ENCODE measurements around the gene DOP1A.

Gene DOP1A

DNA sequence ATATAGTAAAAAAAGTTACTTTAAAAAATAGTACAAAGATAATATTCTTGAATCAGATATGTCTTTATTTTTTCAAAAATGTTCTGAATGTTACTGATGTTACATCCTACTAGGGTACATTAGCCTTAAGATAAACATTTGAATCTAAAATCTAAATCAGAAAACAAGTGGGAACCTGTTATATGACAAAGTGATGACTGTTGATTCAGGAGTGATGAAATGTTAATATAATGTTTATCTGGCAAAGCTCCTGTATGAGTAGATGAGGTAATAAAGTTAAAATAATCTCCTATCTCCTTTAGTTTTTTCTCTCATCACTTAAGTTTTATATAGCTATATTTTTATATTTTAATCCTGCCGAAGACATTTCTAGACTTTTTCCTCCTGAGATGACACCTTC, 4.2 kb downstream of the DOP1A start:
- no peak overlapping the region for H3K4me3 ChIP-seq (ENCODE audit: low read length)
- DNase-seq (ENCODE audit: low read depth, low spot score) = no peak

- H3K4me3 ChIP-seq (ENCODE audit: low read length) = no peak overlapping the region
- DNase-seq (ENCODE audit: low read depth, low spot score) = no peak
Measured at GRCh38 chr6:83072726-83073125, 5.3 kb downstream of the DOP1A start.

- no peak for DNase-seq (ENCODE audit: low read depth, low spot score)
Measured at GRCh38 chr6:83073615-83074014, 6.1 kb downstream of the DOP1A start.

DNA sequence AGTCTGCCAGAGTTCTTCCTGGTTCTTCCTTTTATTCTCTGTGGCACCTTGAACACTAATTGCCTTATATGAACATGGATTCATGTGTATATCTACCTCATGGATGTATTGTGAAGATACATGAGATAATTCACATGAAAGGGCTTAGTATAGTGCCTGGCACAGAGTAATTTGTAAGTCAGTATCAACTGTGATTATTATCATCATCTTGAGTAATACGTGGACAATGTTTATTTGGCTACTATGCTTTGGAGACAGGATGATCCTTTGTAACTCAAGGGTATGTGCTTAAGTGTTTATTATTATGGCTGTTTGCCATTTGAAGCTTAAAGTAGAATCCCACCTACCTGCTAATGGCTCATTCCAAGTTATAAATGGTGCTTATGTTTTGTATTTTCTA, 16.0 kb downstream of the DOP1A start:
- no peak overlapping the region for H3K4me3 ChIP-seq (ENCODE audit: low read length)
- no peak for DNase-seq (ENCODE audit: low read depth, low spot score)

More at GRCh38 chr6:83073615-83074014, 6.1 kb downstream of the DOP1A start:
- no peak overlapping the region for H3K4me3 ChIP-seq (ENCODE audit: low read length)

GRCh38 chr6:83086751-83087150, 19.3 kb downstream of the DOP1A start:
- no peak overlapping the region for H3K4me3 ChIP-seq (ENCODE audit: low read length)
- no peak for DNase-seq (ENCODE audit: low read depth, low spot score)

GRCh38 chr6:83092756-83093399, 25.4 kb downstream of the DOP1A start:
- H3K4me3 ChIP-seq (ENCODE audit: low read length) = no peak overlapping the region
- no peak for DNase-seq (ENCODE audit: low read depth, low spot score)

DNA sequence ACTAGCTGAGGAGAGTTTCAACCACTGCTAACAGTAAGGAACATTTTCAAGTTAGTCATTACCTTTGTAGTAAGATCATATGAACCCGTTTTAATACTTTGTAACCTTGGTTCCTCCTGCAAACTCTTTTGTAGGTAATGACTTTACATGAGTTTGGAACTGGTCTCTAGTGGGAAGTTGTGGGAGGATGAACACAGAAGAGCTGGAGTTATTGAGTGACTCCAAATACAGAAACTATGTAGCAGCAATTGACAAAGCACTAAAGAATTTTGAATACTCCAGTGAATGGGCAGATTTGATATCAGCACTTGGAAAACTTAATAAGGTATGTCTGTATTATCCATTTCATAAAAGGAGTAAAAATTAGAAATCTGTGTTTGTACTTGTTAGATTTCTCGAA, 29.3 kb downstream of the DOP1A start:
- no peak overlapping the region for H3K4me3 ChIP-seq (ENCODE audit: low read length)
- DNase-seq (ENCODE audit: low read depth, low spot score) = no peak

DNA sequence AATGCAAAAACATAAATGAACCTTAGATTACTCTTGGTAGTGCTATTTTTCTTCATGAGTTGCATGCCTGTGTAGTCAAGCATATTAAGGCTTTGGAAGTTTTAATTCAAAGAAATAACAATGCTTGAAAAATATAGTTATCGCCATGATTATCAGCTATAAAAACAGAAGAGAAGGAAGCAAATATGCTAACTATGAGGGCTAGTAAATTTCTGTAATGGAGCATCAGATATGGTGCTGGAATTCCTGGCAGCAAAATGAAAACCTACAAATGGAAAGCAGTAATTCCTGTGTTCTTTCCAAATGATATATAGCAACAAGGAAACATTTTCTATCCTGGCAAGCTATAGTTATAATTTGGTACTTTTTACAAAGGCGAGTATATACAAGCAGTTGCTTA, 29.7 kb downstream of the DOP1A start:
- H3K4me3 ChIP-seq (ENCODE audit: low read length) = no peak overlapping the region
- no peak for DNase-seq (ENCODE audit: low read depth, low spot score)

GRCh38 chr6:83097675-83098074, 30.2 kb downstream of the DOP1A start:
- H3K4me3 ChIP-seq (ENCODE audit: low read length) = no peak overlapping the region
- DNase-seq (ENCODE audit: low read depth, low spot score) = no peak

DNA sequence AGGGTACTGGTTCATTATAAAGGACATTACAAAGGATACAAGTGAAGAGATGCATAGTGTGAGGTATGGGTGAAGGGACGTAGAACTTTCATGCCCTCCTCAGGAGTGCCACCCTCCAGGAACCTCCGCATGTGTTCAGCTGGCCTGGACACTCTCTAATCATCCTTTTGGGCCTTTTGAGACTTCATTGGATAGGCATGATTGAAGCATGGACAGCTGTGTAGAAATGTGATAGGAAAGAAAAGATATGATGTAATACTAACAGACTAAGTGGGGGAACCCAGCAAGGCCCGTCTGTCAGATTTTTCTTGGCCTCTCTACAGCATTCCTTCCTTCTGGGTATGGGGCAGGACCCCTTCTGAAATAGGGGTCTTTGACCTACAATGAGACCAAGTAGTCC, 31.1 kb downstream of the DOP1A start:
- no peak for DNase-seq (ENCODE audit: low read depth, low spot score)
- no peak overlapping the region for H3K4me3 ChIP-seq (ENCODE audit: low read length)

DNA sequence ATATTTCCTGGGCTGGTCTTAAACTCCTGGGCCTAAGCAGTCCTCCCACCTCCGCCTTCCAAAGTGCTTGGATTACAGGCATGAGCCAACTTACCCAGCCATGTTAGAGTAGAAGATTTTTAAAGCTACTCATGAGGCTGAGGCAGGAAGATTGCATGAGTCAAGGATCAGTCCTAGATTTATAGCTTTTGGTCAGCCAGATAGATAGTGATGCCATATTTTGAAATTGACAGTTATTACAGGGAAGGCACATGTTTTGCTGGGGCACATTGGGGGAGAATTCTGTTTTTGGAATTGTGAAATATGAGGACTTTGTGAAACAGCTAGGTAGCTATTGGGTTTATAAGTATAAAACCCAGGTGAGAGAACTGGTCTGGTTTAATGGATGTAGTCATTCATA, 40.9 kb downstream of the DOP1A start:
- DNase-seq (ENCODE audit: low read depth, low spot score) = no peak

DNA sequence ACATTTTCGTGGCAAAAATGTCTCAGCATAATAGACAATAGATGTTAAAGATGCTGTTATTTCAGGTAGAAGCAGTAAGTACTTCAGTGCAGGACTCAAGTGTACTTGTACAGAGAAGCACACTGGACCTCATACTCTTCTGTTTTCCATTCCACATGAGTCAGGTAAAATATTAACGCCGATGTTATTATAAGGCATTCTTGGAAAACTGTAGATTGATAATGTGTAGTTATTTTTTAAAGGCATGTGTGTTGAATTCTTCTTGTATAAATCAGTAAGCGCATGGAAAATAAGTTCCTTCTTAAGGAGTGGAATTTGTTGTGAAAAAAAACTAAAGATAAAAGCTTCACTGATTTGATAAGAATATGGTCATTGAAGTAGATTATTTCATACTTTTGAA, 45.8 kb downstream of the DOP1A start:
- no peak overlapping the region for H3K4me3 ChIP-seq (ENCODE audit: low read length)
- no peak for DNase-seq (ENCODE audit: low read depth, low spot score)

More for the DNA sequence above, 40.9 kb downstream of the DOP1A start:
- H3K4me3 ChIP-seq (ENCODE audit: low read length) = no peak overlapping the region

- DNase-seq (ENCODE audit: low read depth, low spot score) = no peak
Measured at GRCh38 chr6:83114164-83114563, 46.7 kb downstream of the DOP1A start.

GRCh38 chr6:83117802-83118201, 50.3 kb downstream of the DOP1A start:
- no peak overlapping the region for H3K4me3 ChIP-seq (ENCODE audit: low read length)
- no peak for DNase-seq (ENCODE audit: low read depth, low spot score)

More at GRCh38 chr6:83114164-83114563, 46.7 kb downstream of the DOP1A start:
- no peak overlapping the region for H3K4me3 ChIP-seq (ENCODE audit: low read length)

- DNase-seq (ENCODE audit: low read depth, low spot score) = no peak
- no peak overlapping the region for H3K4me3 ChIP-seq (ENCODE audit: low read length)
Measured at GRCh38 chr6:83119742-83120300, 52.4 kb downstream of the DOP1A start.

DNA sequence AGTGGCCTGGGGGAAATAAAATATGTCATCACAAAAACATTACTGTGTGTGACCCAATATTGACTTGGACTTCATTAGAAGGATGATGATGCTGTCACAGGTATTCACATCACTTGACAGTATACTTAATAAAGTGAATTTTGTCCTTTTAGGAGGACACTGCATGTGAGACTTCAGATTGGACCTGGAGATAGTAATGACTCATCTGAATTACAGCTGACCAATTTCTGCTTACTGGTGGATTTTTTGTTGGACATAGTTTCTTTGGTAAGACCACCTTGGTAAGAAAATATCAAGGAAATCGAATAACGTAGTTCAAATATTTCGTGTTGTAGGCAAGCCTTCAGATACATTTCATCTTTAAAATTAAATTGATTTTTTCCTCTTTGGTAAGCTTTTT, 57.1 kb downstream of the DOP1A start:
- no peak for DNase-seq (ENCODE audit: low read depth, low spot score)
- H3K4me3 ChIP-seq (ENCODE audit: low read length) = no peak overlapping the region

GRCh38 chr6:83125425-83125824, 58.0 kb downstream of the DOP1A start:
- H3K4me3 ChIP-seq (ENCODE audit: low read length) = no peak overlapping the region
- DNase-seq (ENCODE audit: low read depth, low spot score) = no peak

GRCh38 chr6:83126223-83126622, 58.8 kb downstream of the DOP1A start:
- DNase-seq (ENCODE audit: low read depth, low spot score) = no peak
- no peak overlapping the region for H3K4me3 ChIP-seq (ENCODE audit: low read length)

GRCh38 chr6:83126807-83127206, 59.3 kb downstream of the DOP1A start:
- H3K4me3 ChIP-seq (ENCODE audit: low read length) = no peak overlapping the region
- DNase-seq (ENCODE audit: low read depth, low spot score) = no peak

GRCh38 chr6:83127258-83127657, 59.8 kb downstream of the DOP1A start:
- H3K4me3 ChIP-seq (ENCODE audit: low read length) = no peak overlapping the region
- DNase-seq (ENCODE audit: low read depth, low spot score) = no peak

DNA sequence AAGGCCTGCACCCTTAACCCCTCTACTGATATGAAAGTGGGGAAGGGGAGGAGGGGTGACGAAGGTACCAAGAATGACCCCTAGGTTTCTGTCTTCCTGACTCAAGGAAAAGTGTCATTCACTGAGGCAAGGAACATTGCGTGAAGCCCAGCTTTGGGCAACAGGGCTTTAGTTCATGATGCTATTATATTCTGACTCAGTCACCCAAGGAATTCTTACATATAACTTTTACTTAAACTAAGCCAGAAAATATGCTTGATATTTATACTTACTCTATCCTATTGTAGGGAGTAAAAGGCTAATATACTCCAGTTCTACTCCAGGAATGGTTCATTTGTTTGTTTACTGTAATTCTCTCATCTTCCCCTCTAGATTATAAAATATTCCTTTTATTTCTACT, 60.5 kb downstream of the DOP1A start:
- H3K4me3 ChIP-seq (ENCODE audit: low read length) = no peak overlapping the region
- DNase-seq (ENCODE audit: low read depth, low spot score) = no peak
